NCI-H460 (cell line): ENCODE results near the gene MPP7. TPM values are rescaled to one million over a fixed set of nuclear protein-coding genes. Genes with fewer than 3 reads are reported as not detected.

Experiments used
- DNase-seq: peaks from one replicate; pipeline ENCODE4 v3.0.0-alpha.2; 2016; ENCODE audit warnings: low read depth; ENCODE audit errors: extremely low read depth
- small RNA-seq, 2 experiments: library from RNA; depleted of rRNA; stranded (forward); fragments of <200 nt; gene quantifications; one replicate each; pipeline ENCODE3, GENCODE V24; 2014
- total RNA-seq: library from RNA; depleted of rRNA; stranded (reverse); fragments of >200 nt; shearing (Covaris generic); gene quantifications from 2 replicates; pipeline ENCODE4 v1.2.3, GENCODE V29; 2014; rRNA removed

MPP7 gene
- total RNA-seq, 1 experiment from 2014 or later = 0.20 TPM

DNA sequence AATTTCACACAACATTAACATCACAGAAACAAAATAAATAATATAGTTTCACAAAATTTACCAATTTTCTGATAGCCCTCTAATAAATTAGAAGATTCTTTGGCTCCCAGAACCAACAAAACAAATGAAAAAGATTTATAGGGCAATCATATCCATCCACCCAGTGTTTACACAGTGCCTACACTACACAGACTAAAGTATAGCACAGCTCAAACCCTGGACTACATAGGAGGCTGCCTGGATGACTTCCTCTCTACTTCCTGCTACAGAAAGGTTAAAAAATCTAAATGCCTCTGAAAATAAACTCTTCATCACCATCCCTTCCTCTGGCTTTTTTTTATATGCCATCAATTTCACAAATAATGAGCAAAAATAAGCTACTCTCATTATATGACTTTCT is 28.4 kb downstream of the MPP7 start:
- no peak for DNase-seq

DNA sequence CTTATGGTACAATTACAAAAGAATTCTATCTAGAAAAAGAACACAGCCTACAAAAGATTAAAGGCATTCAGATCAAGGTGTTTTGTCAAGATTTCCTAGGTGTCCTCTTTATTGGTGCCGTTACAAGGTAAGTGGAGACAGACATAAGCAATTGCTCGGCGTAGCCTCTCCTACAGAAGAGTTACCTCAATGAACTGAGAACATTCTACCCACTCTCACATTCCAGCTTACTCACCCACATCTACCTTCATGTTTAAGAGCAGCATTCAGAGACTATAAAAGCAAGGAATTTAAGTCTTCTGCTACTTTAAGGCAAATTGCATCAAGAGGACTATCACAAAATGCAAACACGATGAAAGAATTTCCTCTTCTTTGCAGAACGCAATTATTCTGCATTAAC is 29.5 kb downstream of the MPP7 start:
- DNase-seq = no peak

- no peak for DNase-seq
These were observed 32.9 kb downstream of the MPP7 start for GRCh38 chr10:28269842-28270456.

GRCh38 chr10:28266449-28267224 is 36.2 kb downstream of the MPP7 start:
- DNase-seq = no peak

- no peak for DNase-seq
These were observed 39.6 kb downstream of the MPP7 start for GRCh38 chr10:28263136-28263857.

DNA sequence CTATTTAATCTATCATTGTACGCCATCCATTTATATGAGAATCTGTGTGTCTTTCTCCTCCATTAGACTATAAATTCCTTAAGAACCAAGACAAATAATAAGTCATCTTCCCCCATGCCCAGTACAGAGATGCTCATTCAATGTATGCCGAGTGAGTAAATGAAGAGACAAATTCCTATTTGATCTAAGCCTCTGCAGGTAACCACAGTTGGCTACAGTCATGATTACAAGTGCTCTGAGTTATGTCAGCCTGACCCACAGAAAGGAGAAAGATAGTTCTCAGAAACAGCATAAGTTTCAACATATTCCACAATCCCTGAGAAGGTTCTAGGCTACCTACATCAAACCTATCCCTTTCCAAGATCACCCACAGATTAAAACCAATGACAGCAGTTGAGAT is 46.1 kb downstream of the MPP7 start:
- no peak for DNase-seq

DNA sequence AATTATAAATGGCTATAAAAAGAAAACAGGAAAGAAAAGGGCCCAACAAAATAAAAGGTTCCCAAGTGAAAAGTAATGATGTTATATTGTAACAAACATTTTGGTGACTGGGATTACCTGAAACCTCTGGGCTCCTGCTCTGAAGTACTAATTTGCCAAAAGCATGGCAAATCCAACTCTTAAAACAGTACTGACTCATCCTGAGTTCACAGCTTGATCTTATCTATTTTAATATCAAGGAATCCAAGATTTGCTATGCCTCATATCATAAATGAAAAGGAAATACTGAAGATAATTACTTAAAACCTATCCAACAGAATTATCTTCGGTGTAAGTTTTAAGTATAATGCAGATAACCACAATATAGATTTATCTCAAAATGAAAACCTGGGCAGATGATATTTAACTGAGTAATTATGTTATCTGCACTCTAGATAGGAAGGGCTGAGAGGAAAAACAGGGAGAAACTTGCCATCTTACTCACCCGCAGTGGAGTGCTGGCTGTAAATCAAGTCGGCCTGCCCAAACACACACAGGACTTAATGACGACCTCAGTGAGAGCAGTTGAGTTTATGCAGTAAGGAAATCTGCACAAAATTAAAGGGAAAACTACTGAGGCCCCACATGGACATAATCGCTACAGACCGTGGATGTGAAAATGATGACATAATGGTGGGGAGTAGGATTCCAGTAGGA is 48.4 kb downstream of the MPP7 start:
- no peak for DNase-seq

- no peak for DNase-seq
These were observed 49.6 kb downstream of the MPP7 start for GRCh38 chr10:28253169-28253785.

Small RNA genes within 50 kb of the gene (small RNA-seq; reads per million reads assigned to genes)
- 0 reads per million in 2 experiments for gene MIR8086

Other genes with a start within 250 kb of the MPP7 start
- 112 and 115 TPM in 2 replicates for gene WAC, start 230.1 kb upstream of the MPP7 start, total RNA-seq